NCI-H82 (cell line): ENCODE results near the gene STARD10.

Source experiments
- DNase-seq: peaks from one replicate; lab custom pipeline; 2025; lab: John Stamatoyannopoulos, UW

Gene STARD10

GRCh38 chr11:72763823-72764222 is 30.0 kb downstream of the STARD10 start:
- no peak for DNase-seq

- no peak for DNase-seq
Observed at GRCh38 chr11:72762641-72763304, 31.1 kb downstream of the STARD10 start.

- DNase-seq: no peak
Observed at GRCh38 chr11:72760539-72761405, 33.1 kb downstream of the STARD10 start.

GRCh38 chr11:72759468-72759985 is 34.3 kb downstream of the STARD10 start:
- DNase-seq: no peak

- peak; percentile 21 for DNase-seq
Observed at GRCh38 chr11:72758690-72759389, 35.0 kb downstream of the STARD10 start.

- DNase-seq: no peak
Observed at GRCh38 chr11:72758304-72758689, 35.5 kb downstream of the STARD10 start.

GRCh38 chr11:72755713-72756285 is 38.0 kb downstream of the STARD10 start:
- no peak for DNase-seq

- no peak for DNase-seq
Observed at GRCh38 chr11:72754544-72755155, 39.2 kb downstream of the STARD10 start.

- DNase-seq: no peak
Observed at GRCh38 chr11:72754149-72754543, 39.7 kb downstream of the STARD10 start.

- no peak for DNase-seq
Observed at GRCh38 chr11:72753341-72754148, 40.3 kb downstream of the STARD10 start.

GRCh38 chr11:72752088-72752914 is 41.5 kb downstream of the STARD10 start, which contains the start of gene ARAP1:
TSS of gene ARAP1 (minus strand) at chr11:72752408. CDS start at chr11:72727128, 25,280 bp downstream.
- DNase-seq: peak; percentile 85

GRCh38 chr11:72751116-72752087 is 42.4 kb downstream of the STARD10 start:
- peak; percentile 40 for DNase-seq

GRCh38 chr11:72750556-72751115 is 43.2 kb downstream of the STARD10 start:
- DNase-seq: peak; percentile 70

- DNase-seq: no peak
Observed at GRCh38 chr11:72750086-72750485, 43.8 kb downstream of the STARD10 start.

- no peak for DNase-seq
Observed at GRCh38 chr11:72747289-72747855, 46.5 kb downstream of the STARD10 start.

- no peak for DNase-seq
Observed at GRCh38 chr11:72746821-72747220, 47.0 kb downstream of the STARD10 start.

- DNase-seq: no peak
Observed at GRCh38 chr11:72745925-72746550, 47.8 kb downstream of the STARD10 start.
